GM13976 (cell line): ENCODE results near the gene FGF14.

Source experiments
- DNase-seq: peaks from one replicate; pipeline ENCODE4 v3.0.0; 2012; ENCODE audit warnings: low spot score
- in situ Hi-C: fragments of 300-500 bp; cut with MboI; formaldehyde crosslinking; loops from one replicate; pipeline ENCODE4 v1.12.0; 2022; ENCODE audit warnings: low sequenced_read_pairs, mixed read lengths, inconsistent platforms; ENCODE audit not compliant: unreplicated experiment
- TF ChIP-seq, protein P1 (sequence below): IDR thresholded peaks from 2 replicates; pipeline ENCODE4 v1.5.1; 2012; ENCODE audit warnings: borderline replicate concordance, mild to moderate bottlenecking; ENCODE audit not compliant: insufficient read depth; ENCODE audit errors: extremely low read depth, missing control alignments, control extremely low read depth

The FGF14 gene

DNA sequence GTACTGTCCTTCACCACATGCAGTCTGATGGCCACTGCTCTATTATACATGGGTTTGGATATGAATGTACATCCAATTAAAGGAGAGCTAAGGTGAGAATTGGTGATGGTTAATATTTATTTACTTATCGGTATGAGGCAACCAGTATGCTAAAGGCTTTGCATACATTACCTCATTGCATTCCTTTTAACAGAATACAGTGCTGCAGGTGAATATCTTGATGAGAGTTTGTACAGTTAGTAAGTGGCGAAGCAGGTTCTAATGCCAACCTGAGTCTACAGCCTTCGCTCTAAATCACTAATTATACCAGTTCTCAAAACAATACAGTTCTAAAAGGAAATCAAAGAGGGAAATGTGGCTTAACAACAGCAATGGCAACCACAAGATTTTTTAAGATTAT is 665.3 kb downstream of the FGF14 start:
- TF ChIP-seq, protein P1, sequence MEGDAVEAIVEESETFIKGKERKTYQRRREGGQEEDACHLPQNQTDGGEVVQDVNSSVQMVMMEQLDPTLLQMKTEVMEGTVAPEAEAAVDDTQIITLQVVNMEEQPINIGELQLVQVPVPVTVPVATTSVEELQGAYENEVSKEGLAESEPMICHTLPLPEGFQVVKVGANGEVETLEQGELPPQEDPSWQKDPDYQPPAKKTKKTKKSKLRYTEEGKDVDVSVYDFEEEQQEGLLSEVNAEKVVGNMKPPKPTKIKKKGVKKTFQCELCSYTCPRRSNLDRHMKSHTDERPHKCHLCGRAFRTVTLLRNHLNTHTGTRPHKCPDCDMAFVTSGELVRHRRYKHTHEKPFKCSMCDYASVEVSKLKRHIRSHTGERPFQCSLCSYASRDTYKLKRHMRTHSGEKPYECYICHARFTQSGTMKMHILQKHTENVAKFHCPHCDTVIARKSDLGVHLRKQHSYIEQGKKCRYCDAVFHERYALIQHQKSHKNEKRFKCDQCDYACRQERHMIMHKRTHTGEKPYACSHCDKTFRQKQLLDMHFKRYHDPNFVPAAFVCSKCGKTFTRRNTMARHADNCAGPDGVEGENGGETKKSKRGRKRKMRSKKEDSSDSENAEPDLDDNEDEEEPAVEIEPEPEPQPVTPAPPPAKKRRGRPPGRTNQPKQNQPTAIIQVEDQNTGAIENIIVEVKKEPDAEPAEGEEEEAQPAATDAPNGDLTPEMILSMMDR = no peak
- in situ Hi-C loops = no loop called here
- no peak for DNase-seq

- TF ChIP-seq, protein P1 = no peak
- no peak for DNase-seq
- in situ Hi-C loops = no loop called here
These were observed 671.3 kb downstream of the FGF14 start for GRCh38 chr13:101730420-101731000.

GRCh38 chr13:101728615-101729014 is 673.2 kb downstream of the FGF14 start:
- TF ChIP-seq, protein P1 = no peak
- in situ Hi-C loops = no loop called here
- DNase-seq = no peak

DNA sequence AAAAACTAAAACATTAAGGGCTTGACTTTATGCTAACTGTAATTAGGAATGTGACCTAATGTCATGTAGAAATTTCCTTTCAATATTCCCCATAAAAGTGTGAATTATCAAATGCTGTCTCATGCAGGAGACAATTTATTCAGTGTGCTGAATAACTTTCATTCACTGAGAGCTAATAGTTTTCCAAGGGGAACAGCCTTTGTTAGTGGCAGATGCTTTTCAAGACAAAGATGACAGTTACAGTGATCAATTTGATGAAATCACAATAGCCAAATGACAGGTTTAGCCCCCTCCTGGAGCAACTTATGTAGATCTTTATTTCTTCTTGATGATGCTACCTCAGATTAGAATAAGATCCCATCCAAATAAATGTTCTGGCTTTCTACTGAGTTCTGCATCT is 673.8 kb downstream of the FGF14 start:
- DNase-seq = no peak
- in situ Hi-C loops = no loop called here
- TF ChIP-seq, protein P1 = no peak

- DNase-seq = no peak
- TF ChIP-seq, protein P1 = no peak
- in situ Hi-C loops = no loop called here
These were observed 674.7 kb downstream of the FGF14 start for GRCh38 chr13:101727118-101727517.

GRCh38 chr13:101726681-101727080 is 675.2 kb downstream of the FGF14 start:
- TF ChIP-seq, protein P1 = no peak
- DNase-seq = no peak
- in situ Hi-C loops = no loop called here
